ENCODE data around the gene YRDC.

- TF ChIP-seq POLR2A (IDR thresholded peaks at IDR 0.05; ENCODE audit: borderline replicate concordance, extremely low read depth, insufficient read depth, insufficient read length): no peak
- TF ChIP-seq EZH2phosphoT487 (IDR thresholded peaks at IDR 0.05; ENCODE audit: borderline replicate concordance): no peak
- TF ChIP-seq CTCF (IDR thresholded peaks at IDR 0.05 in 2 of 3, conservative IDR thresholded peaks at IDR 0.05 in 1 of 3; ENCODE audit: borderline replicate concordance in 1 of 3, insufficient read depth in 1 of 3, low read depth in 2 of 3, low read length in 2 of 3): no peak
- no peak for TF ChIP-seq ATF3 (IDR thresholded peaks at IDR 0.05)
- no peak for TF ChIP-seq YY1 (IDR thresholded peaks at IDR 0.05; ENCODE audit: extremely low read depth, insufficient replicate concordance, low read depth, low read length)
- no peak for TF ChIP-seq POLR2AphosphoS5 (IDR thresholded peaks at IDR 0.05; ENCODE audit: low read depth, low read length)
- TF ChIP-seq RAD21 (IDR thresholded peaks at IDR 0.05; ENCODE audit: low read depth): no peak
- TF ChIP-seq FOSL1 (IDR thresholded peaks at IDR 0.05; ENCODE audit: low read depth): no peak
- no peak for TF ChIP-seq CEBPB (IDR thresholded peaks at IDR 0.05; ENCODE audit: low read depth)
- no peak for TF ChIP-seq ZBTB33 (IDR thresholded peaks at IDR 0.05; ENCODE audit: extremely low read depth, insufficient replicate concordance, low read length)
- TF ChIP-seq EZH2 (IDR thresholded peaks at IDR 0.05): no peak
- no peak for TF ChIP-seq MAX (IDR thresholded peaks at IDR 0.05)
These were observed 43.8 kb upstream of the YRDC start for GRCh38 chr1:37851782-37852210.

Measured in HCT116 (cell line).